ENCODE measurements around the gene PARN.
A peak's percentile ranks its signal among the peaks of the same experiment; 100 is the strongest.

PARN gene

DNA sequence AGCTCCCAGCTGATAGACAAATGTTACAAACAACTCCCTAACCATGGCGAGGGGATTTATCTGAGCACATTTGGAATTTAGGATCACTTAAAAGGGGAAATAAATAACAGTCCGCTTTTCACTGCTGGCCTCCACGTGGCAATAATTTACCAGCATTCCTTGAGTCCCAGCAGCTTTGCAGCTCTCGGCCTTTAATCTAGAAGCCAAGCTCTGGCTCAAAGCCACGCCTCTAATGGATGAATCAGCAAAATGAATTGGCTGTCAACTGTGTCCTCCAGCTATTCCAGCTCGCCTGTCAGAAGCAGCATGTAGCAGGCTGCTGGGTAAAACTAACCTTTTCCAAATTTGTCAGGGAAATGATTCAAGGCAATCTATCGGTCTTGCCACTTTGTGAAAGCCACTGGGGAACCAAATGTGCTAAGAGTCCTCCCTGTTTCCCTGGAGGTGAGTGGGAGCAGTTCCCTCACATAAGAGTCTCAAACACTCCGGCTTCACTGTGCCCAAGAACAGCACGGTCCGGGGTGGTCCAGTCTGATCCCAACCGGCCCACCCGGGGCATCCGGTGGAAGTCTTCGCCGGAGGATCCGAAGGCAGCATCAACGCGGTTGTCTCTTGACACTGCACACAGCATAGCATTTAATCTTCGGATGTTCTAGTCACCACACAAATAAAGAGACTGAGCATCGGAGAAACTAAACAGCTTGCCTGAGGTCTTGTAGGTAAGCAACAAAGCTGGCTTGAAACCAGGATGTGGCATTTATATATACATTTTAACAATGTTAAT is 143.3 kb downstream of the PARN start:
- Histone ChIP-seq H3K4me1 (ENCODE audit: control insufficient read depth in 5 of 5, insufficient read depth in 5 of 5, low read length in 5 of 5) (peaks cover 9 to 46% (median 38%) of the 10 kb centered on the region in 5 donors), H3K9me3 (ENCODE audit: control insufficient read depth in 5 of 5, low read length in 5 of 5) (no peaks in the 10 kb centered on the region), H3K36me3 (ENCODE audit: control insufficient read depth in 5 of 5, insufficient read depth in 5 of 5, low read length in 5 of 5) (peaks cover under 1 to 15% (median 4%) of the 10 kb centered on the region in 5 donors), H3K27ac (ENCODE audit: low read depth, low read length) (peak overlapping the region; percentile 92), H3K9ac (ENCODE audit: low read length in 5 of 5) (peak overlapping the region; percentile 26 to 88 (median 64)), H3K4me3 (ENCODE audit: low read depth in 1 of 5, low read length in 5 of 5) (peak overlapping the region; percentile 42 to 83 (median 64)), H3K27me3 (ENCODE audit: control insufficient read depth in 5 of 5, insufficient read depth in 4 of 5, low read length in 5 of 5) (no peaks in the 10 kb centered on the region)

GRCh38 chr16:14485811-14486519 is 144.1 kb downstream of the PARN start:
- H3K9ac ChIP-seq (ENCODE audit: low read length in 5 of 5) = peak overlapping the region in 4 of 5 donors; percentile 8 to 64 (median 44)
- H3K4me3 ChIP-seq (ENCODE audit: low read depth in 1 of 5, low read length in 5 of 5) = peak overlapping the region in 4 of 5 donors; percentile 53 to 83 (median 68)
- peaks cover 9 to 45% (median 38%) of the 10 kb centered on the region in 5 donors for H3K4me1 ChIP-seq (ENCODE audit: control insufficient read depth in 5 of 5, insufficient read depth in 5 of 5, low read length in 5 of 5)
- peak overlapping the region; percentile 92 for H3K27ac ChIP-seq (ENCODE audit: low read depth, low read length)
- H3K27me3 ChIP-seq (ENCODE audit: control insufficient read depth in 5 of 5, insufficient read depth in 4 of 5, low read length in 5 of 5) = no peaks in the 10 kb centered on the region
- peaks cover 3 to 16% (median 6%) of the 10 kb centered on the region in 5 donors for H3K36me3 ChIP-seq (ENCODE audit: control insufficient read depth in 5 of 5, insufficient read depth in 5 of 5, low read length in 5 of 5)
- H3K9me3 ChIP-seq (ENCODE audit: control insufficient read depth in 5 of 5, low read length in 5 of 5) = no peaks in the 10 kb centered on the region

GRCh38 chr16:14485121-14485551 is 144.9 kb downstream of the PARN start:
- Histone ChIP-seq H3K27ac (ENCODE audit: low read depth, low read length) (no peak overlapping the region), H3K9me3 (ENCODE audit: control insufficient read depth in 5 of 5, low read length in 5 of 5) (no peaks in the 10 kb centered on the region), H3K4me1 (ENCODE audit: control insufficient read depth in 5 of 5, insufficient read depth in 5 of 5, low read length in 5 of 5) (peaks cover 9 to 41% (median 35%) of the 10 kb centered on the region in 5 donors), H3K36me3 (ENCODE audit: control insufficient read depth in 5 of 5, insufficient read depth in 5 of 5, low read length in 5 of 5) (peaks cover 5 to 19% (median 6%) of the 10 kb centered on the region in 5 donors), H3K27me3 (ENCODE audit: control insufficient read depth in 5 of 5, insufficient read depth in 4 of 5, low read length in 5 of 5) (no peaks in the 10 kb centered on the region), H3K4me3 (ENCODE audit: low read depth in 1 of 5, low read length in 5 of 5) (no peak overlapping the region), H3K9ac (ENCODE audit: low read length in 5 of 5) (no peak overlapping the region)

- H3K9ac ChIP-seq (ENCODE audit: low read length in 5 of 5) = no peak overlapping the region
- H3K27ac ChIP-seq (ENCODE audit: low read depth, low read length) = no peak overlapping the region
- H3K9me3 ChIP-seq (ENCODE audit: control insufficient read depth in 5 of 5, low read length in 5 of 5) = no peaks in the 10 kb centered on the region
- peaks cover 5 to 21% (median 6%) of the 10 kb centered on the region in 5 donors for H3K36me3 ChIP-seq (ENCODE audit: control insufficient read depth in 5 of 5, insufficient read depth in 5 of 5, low read length in 5 of 5)
- H3K27me3 ChIP-seq (ENCODE audit: control insufficient read depth in 5 of 5, insufficient read depth in 4 of 5, low read length in 5 of 5) = no peaks in the 10 kb centered on the region
- H3K4me3 ChIP-seq (ENCODE audit: low read depth in 1 of 5, low read length in 5 of 5) = no peak overlapping the region
- peaks cover 9 to 30% (median 29%) of the 10 kb centered on the region in 5 donors for H3K4me1 ChIP-seq (ENCODE audit: control insufficient read depth in 5 of 5, insufficient read depth in 5 of 5, low read length in 5 of 5)
These were observed 146.2 kb downstream of the PARN start for GRCh38 chr16:14483819-14484385.

- no peaks in the 10 kb centered on the region for H3K27me3 ChIP-seq (ENCODE audit: control insufficient read depth in 5 of 5, insufficient read depth in 4 of 5, low read length in 5 of 5)
- H3K9ac ChIP-seq (ENCODE audit: low read length in 5 of 5) = no peak overlapping the region
- H3K9me3 ChIP-seq (ENCODE audit: control insufficient read depth in 5 of 5, low read length in 5 of 5) = no peaks in the 10 kb centered on the region
- peaks cover 0 to 5% (median 0%) of the 10 kb centered on the region in 5 donors for H3K36me3 ChIP-seq (ENCODE audit: control insufficient read depth in 5 of 5, insufficient read depth in 5 of 5, low read length in 5 of 5)
- no peaks in the 10 kb centered on the region for H3K4me1 ChIP-seq (ENCODE audit: control insufficient read depth in 5 of 5, insufficient read depth in 5 of 5, low read length in 5 of 5)
- H3K27ac ChIP-seq (ENCODE audit: low read depth, low read length) = no peak overlapping the region
- H3K4me3 ChIP-seq (ENCODE audit: low read depth in 1 of 5, low read length in 5 of 5) = no peak overlapping the region
These were observed 153.9 kb downstream of the PARN start for GRCh38 chr16:14476183-14476582.

DNA sequence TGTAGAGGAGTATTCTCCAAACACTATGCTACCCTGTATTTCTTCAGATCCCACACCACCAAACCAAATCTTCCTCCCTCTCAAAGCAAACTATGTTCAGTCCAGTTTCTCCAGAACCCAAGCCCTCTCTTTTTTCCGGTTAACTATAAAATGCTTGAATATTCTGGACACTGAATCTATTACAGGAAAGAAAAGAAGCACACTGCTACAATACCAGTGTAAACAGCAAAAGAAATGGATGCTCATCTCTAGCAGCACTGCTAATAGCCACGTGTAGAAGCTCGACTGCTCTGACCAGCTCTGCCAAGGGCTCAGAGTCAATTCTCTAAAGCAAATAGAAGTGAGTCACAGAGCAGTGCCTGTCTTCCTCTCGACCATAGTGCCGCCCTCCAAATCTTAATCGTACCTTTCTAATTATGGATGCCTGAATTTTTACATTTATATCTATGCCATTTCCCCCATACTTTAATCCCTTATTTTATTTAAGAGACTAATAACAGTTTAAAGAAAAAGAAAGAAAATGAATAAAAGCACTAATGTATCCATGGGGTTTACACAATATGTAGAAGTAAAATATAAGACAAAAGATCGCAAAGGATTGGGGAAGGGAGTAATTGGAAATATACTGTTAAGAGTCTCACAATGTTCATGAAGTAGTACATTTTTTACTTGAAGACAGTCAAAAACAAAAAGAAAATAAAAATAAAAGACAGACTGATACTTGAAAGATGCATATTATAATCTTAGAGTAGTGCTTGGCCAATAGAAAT is 154.5 kb downstream of the PARN start:
- H3K4me3 ChIP-seq (ENCODE audit: low read depth in 1 of 5, low read length in 5 of 5) = no peak overlapping the region
- H3K9me3 ChIP-seq (ENCODE audit: control insufficient read depth in 5 of 5, low read length in 5 of 5) = no peaks in the 10 kb centered on the region
- H3K9ac ChIP-seq (ENCODE audit: low read length in 5 of 5) = no peak overlapping the region
- no peaks in the 10 kb centered on the region for H3K27me3 ChIP-seq (ENCODE audit: control insufficient read depth in 5 of 5, insufficient read depth in 4 of 5, low read length in 5 of 5)
- H3K27ac ChIP-seq (ENCODE audit: low read depth, low read length) = no peak overlapping the region
- H3K36me3 ChIP-seq (ENCODE audit: control insufficient read depth in 5 of 5, insufficient read depth in 5 of 5, low read length in 5 of 5) = peaks cover 0 to 5% (median 0%) of the 10 kb centered on the region in 5 donors
- H3K4me1 ChIP-seq (ENCODE audit: control insufficient read depth in 5 of 5, insufficient read depth in 5 of 5, low read length in 5 of 5) = no peaks in the 10 kb centered on the region

DNA sequence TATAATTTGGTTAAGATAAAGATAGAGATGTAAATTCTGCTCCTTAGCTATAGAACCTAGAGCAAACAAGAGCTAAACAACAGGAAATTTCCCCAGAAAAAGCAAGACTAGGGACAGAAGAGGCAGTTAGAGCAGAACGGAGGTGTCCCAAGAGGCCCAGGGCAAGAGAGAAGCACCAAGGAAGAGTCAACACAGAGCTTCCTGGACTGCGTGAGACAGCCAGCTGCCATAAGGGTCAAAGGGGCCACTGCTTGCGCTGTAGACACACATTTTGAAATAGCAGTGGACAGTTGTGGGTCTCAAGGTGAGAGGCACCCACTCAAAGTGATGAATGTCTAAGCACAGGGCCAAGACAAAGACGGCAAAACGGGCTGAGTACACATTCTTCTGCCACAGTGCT is 156.6 kb downstream of the PARN start:
- Histone ChIP-seq H3K27ac (ENCODE audit: low read depth, low read length) (no peak overlapping the region), H3K27me3 (ENCODE audit: control insufficient read depth in 5 of 5, insufficient read depth in 4 of 5, low read length in 5 of 5) (no peaks in the 10 kb centered on the region), H3K9ac (ENCODE audit: low read length in 5 of 5) (no peak overlapping the region), H3K36me3 (ENCODE audit: control insufficient read depth in 5 of 5, insufficient read depth in 5 of 5, low read length in 5 of 5) (no peaks in the 10 kb centered on the region), H3K4me1 (ENCODE audit: control insufficient read depth in 5 of 5, insufficient read depth in 5 of 5, low read length in 5 of 5) (no peaks in the 10 kb centered on the region), H3K9me3 (ENCODE audit: control insufficient read depth in 5 of 5, low read length in 5 of 5) (no peaks in the 10 kb centered on the region), H3K4me3 (ENCODE audit: low read depth in 1 of 5, low read length in 5 of 5) (no peak overlapping the region)

- Histone ChIP-seq H3K36me3 (ENCODE audit: control insufficient read depth in 5 of 5, insufficient read depth in 5 of 5, low read length in 5 of 5) (no peaks in the 10 kb centered on the region), H3K27me3 (ENCODE audit: control insufficient read depth in 5 of 5, insufficient read depth in 4 of 5, low read length in 5 of 5) (no peaks in the 10 kb centered on the region)
These were observed 157.7 kb downstream of the PARN start for GRCh38 chr16:14472357-14472756.

GRCh38 chr16:14470788-14471187 is 159.3 kb downstream of the PARN start:
- Histone ChIP-seq H3K27me3 (ENCODE audit: control insufficient read depth in 5 of 5, insufficient read depth in 4 of 5, low read length in 5 of 5) (no peaks in the 10 kb centered on the region), H3K9ac (ENCODE audit: low read length in 5 of 5) (no peak overlapping the region), H3K4me1 (ENCODE audit: control insufficient read depth in 5 of 5, insufficient read depth in 5 of 5, low read length in 5 of 5) (no peaks in the 10 kb centered on the region), H3K27ac (ENCODE audit: low read depth, low read length) (no peak overlapping the region), H3K4me3 (ENCODE audit: low read depth in 1 of 5, low read length in 5 of 5) (no peak overlapping the region), H3K9me3 (ENCODE audit: control insufficient read depth in 5 of 5, low read length in 5 of 5) (no peaks in the 10 kb centered on the region), H3K36me3 (ENCODE audit: control insufficient read depth in 5 of 5, insufficient read depth in 5 of 5, low read length in 5 of 5) (no peaks in the 10 kb centered on the region)

More at GRCh38 chr16:14472357-14472756, 157.7 kb downstream of the PARN start:
- no peak overlapping the region for H3K27ac ChIP-seq (ENCODE audit: low read depth, low read length)
- H3K9ac ChIP-seq (ENCODE audit: low read length in 5 of 5) = no peak overlapping the region
- no peaks in the 10 kb centered on the region for H3K9me3 ChIP-seq (ENCODE audit: control insufficient read depth in 5 of 5, low read length in 5 of 5)
- no peak overlapping the region for H3K4me3 ChIP-seq (ENCODE audit: low read depth in 1 of 5, low read length in 5 of 5)
- no peaks in the 10 kb centered on the region for H3K4me1 ChIP-seq (ENCODE audit: control insufficient read depth in 5 of 5, insufficient read depth in 5 of 5, low read length in 5 of 5)
